HEK293 (cell line): ENCODE results near the gene CX3CL1.

ENCODE experiments used
- CTCF ChIA-PET: fragments of 350-600 bp; formaldehyde crosslinking; extraction: SDS; loops from one replicate; lab custom pipeline; 2021; ENCODE audit warnings: antibody characterized with exemption; lab: Yijun Ruan, JAX
- POLR2A ChIA-PET: fragments of 300-600 bp; formaldehyde crosslinking; extraction: SDS; loops from one replicate; lab custom pipeline; 2020; ENCODE audit warnings: antibody characterized with exemption, inconsistent platforms; lab: Yijun Ruan, JAX
- H3K27ac ChIP-seq: fragments of 200-500 bp; sonication (Bioruptor generic); 2 replicates; pipeline ENCODE4 v1.5.1; 2014; ENCODE audit warnings: low read depth, low read length, control low read depth, inconsistent platforms; ENCODE audit errors: extremely low read depth
- H3K36me3 ChIP-seq, 2 experiments: fragments of 200-500 bp in 1 of 2; sonication (Bioruptor generic) in 1 of 2; 1 replicate in 1 of 2; 2 replicates in 1 of 2; pipeline ENCODE4 v1.5.1; 2014 to 2017; ENCODE audit warnings: inconsistent platforms in 2 of 2, low read length in 2 of 2; ENCODE audit not compliant: control insufficient read depth in 2 of 2, insufficient read depth in 1 of 2
- H3K4me1 ChIP-seq: fragments of 200-500 bp; sonication (Bioruptor generic); 2 replicates; pipeline ENCODE4 v1.5.1; 2014; ENCODE audit warnings: mild to moderate bottlenecking, low read length, inconsistent platforms; ENCODE audit not compliant: control insufficient read depth, insufficient read depth
- H3K4me3 ChIP-seq: 2 replicates; pipeline ENCODE4 v1.5.1; 2011; ENCODE audit warnings: low read depth, mild to moderate bottlenecking, control low read depth, low read length, moderate library complexity
- H3K9me3 ChIP-seq: fragments of 200-500 bp; sonication (Bioruptor generic); 2 replicates; pipeline ENCODE4 v1.5.1; 2014; ENCODE audit warnings: low read depth, low read length, inconsistent platforms; ENCODE audit not compliant: control insufficient read depth, insufficient read depth
- EGR2 ChIP-seq: fragments of 450-650 bp; formaldehyde crosslinking; IDR thresholded peaks from 2 replicates; pipeline ENCODE4 v1.5.1; 2016; ENCODE audit warnings: low read depth, missing biosample characterization, missing genetic modification characterization
- HOXD13 ChIP-seq: sonication (generic); formaldehyde crosslinking; IDR thresholded peaks from 2 replicates; pipeline ENCODE4 v1.8.0; 2022; ENCODE audit warnings: missing genetic modification reagents, borderline replicate concordance
- KLF16 ChIP-seq: fragments of 450-650 bp; formaldehyde crosslinking; IDR thresholded peaks from 2 replicates; pipeline ENCODE4 v1.5.1; 2017; ENCODE audit warnings: missing biosample characterization, missing genetic modification characterization
- KLF8 ChIP-seq: fragments of 450-650 bp; formaldehyde crosslinking; IDR thresholded peaks from 2 replicates; pipeline ENCODE4 v1.5.1; 2016; ENCODE audit warnings: missing biosample characterization, missing genetic modification characterization
- MEIS1 ChIP-seq: sonication (generic); formaldehyde crosslinking; IDR thresholded peaks from 2 replicates; pipeline ENCODE4 v1.8.1; 2022; ENCODE audit warnings: missing genetic modification reagents, mild to moderate bottlenecking, borderline replicate concordance
- PATZ1 ChIP-seq: fragments of 450-650 bp; formaldehyde crosslinking; IDR thresholded peaks from 2 replicates; pipeline ENCODE4 v1.5.1; 2016; ENCODE audit warnings: missing biosample characterization, missing genetic modification characterization
- REST ChIP-seq: fragments of 450-650 bp; formaldehyde crosslinking; IDR thresholded peaks from 2 replicates; pipeline ENCODE4 v1.5.1; 2016; ENCODE audit warnings: missing biosample characterization, missing genetic modification characterization
- YY1 ChIP-seq: fragments of 450-650 bp; formaldehyde crosslinking; IDR thresholded peaks from 2 replicates; pipeline ENCODE4 v1.5.1; 2018; ENCODE audit warnings: missing biosample characterization, missing genetic modification characterization
- ZBTB6 ChIP-seq: fragments of 450-650 bp; formaldehyde crosslinking; IDR thresholded peaks from 2 replicates; pipeline ENCODE4 v1.5.1; 2017; ENCODE audit warnings: missing biosample characterization, missing genetic modification characterization
- ZNF121 ChIP-seq: fragments of 450-650 bp; formaldehyde crosslinking; IDR thresholded peaks from 2 replicates; pipeline ENCODE4 v1.5.1; 2016; ENCODE audit warnings: missing biosample characterization, missing genetic modification characterization
- ZNF16 ChIP-seq: fragments of 450-650 bp; formaldehyde crosslinking; IDR thresholded peaks from 2 replicates; pipeline ENCODE4 v1.5.1; 2016; ENCODE audit warnings: low read depth, missing biosample characterization, missing genetic modification characterization
- ZNF202 ChIP-seq: fragments of 450-650 bp; formaldehyde crosslinking; IDR thresholded peaks from 2 replicates; pipeline ENCODE4 v1.5.1; 2016; ENCODE audit warnings: missing biosample characterization, missing genetic modification characterization, borderline replicate concordance
- ZNF350 ChIP-seq: fragments of 450-650 bp; formaldehyde crosslinking; IDR thresholded peaks from 2 replicates; pipeline ENCODE4 v1.5.0; 2017; ENCODE audit warnings: missing biosample characterization, mild to moderate bottlenecking, missing genetic modification characterization
- ZNF394 ChIP-seq: fragments of 450-650 bp; formaldehyde crosslinking; IDR thresholded peaks from 2 replicates; pipeline ENCODE4 v1.5.1; 2016; ENCODE audit warnings: missing biosample characterization, missing genetic modification characterization, mild to moderate bottlenecking, moderate library complexity, borderline replicate concordance
- ZNF404 ChIP-seq: fragments of 450-650 bp; formaldehyde crosslinking; IDR thresholded peaks from 2 replicates; pipeline ENCODE4 v1.5.1; 2017; ENCODE audit warnings: missing biosample characterization, missing genetic modification characterization
- ZNF548 ChIP-seq: fragments of 450-650 bp; formaldehyde crosslinking; IDR thresholded peaks from 2 replicates; pipeline ENCODE4 v1.5.1; 2016; ENCODE audit warnings: missing biosample characterization, missing genetic modification characterization
- ZNF658 ChIP-seq: fragments of 450-650 bp; formaldehyde crosslinking; IDR thresholded peaks from 2 replicates; pipeline ENCODE4; 2016; ENCODE audit warnings: missing biosample characterization, missing genetic modification characterization
- ZNF792 ChIP-seq: fragments of 450-650 bp; formaldehyde crosslinking; IDR thresholded peaks from 2 replicates; pipeline ENCODE4 v1.5.1; 2016; ENCODE audit warnings: missing biosample characterization, missing genetic modification characterization
- ZNF830 ChIP-seq: fragments of 450-650 bp; IDR thresholded peaks from 2 replicates; pipeline ENCODE4 v1.5.0; 2018; ENCODE audit warnings: missing biosample characterization, missing genetic modification characterization, low read depth, mild to moderate bottlenecking, moderate library complexity
- ZNF843 ChIP-seq: fragments of 450-650 bp; formaldehyde crosslinking; IDR thresholded peaks from 2 replicates; pipeline ENCODE4 v1.5.1; 2016; ENCODE audit warnings: missing biosample characterization, missing genetic modification characterization

The CX3CL1 gene

GRCh38 chr16:57324749-57325148 lies 47.5 kb upstream of the CX3CL1 start:
- ChIA-PET CTCF (no interaction called here), POLR2A (no interaction called here)
- Histone ChIP-seq H3K27ac (no peak overlapping the region), H3K4me3 (no peak overlapping the region), H3K9me3 (no peaks in the 10 kb centered on the region), H3K36me3 (no peaks in the 10 kb centered on the region), H3K4me1 (no peaks in the 10 kb centered on the region)
- TF ChIP-seq EGR2 (no peak), ZBTB6 (tag by site-specific recombination) (no peak), PATZ1 (no peak), ZNF121 (tag by site-specific recombination) (no peak), KLF8 (tag by site-specific recombination) (no peak), ZNF843 (tag by site-specific recombination) (no peak), ZNF404 (tag by site-specific recombination) (no peak), KLF16 (tag by site-specific recombination) (no peak), REST (tag by site-specific recombination) (no peak), ZNF350 (no peak), HOXD13 (no peak), ZNF658 (no peak), ZNF792 (tag by site-specific recombination) (no peak), ZNF394 (no peak), ZNF202 (tag by site-specific recombination) (no peak), ZNF16 (no peak), ZNF830 (tag by site-specific recombination) (no peak)

- Histone ChIP-seq H3K4me3 (no peak overlapping the region), H3K4me1 (no peaks in the 10 kb centered on the region), H3K36me3 (no peaks in the 10 kb centered on the region), H3K27ac (no peak overlapping the region), H3K9me3 (no peaks in the 10 kb centered on the region)
- POLR2A ChIA-PET: no interaction called here
- TF ChIP-seq YY1 (tag by site-specific recombination) (no peak), MEIS1 (CRISPR knock-in tag) (no peak), ZNF548 (tag by site-specific recombination) (no peak)
- CTCF ChIA-PET: no interaction called here
These were observed 46.8 kb upstream of the CX3CL1 start for GRCh38 chr16:57325458-57325857.
